ENCODE results near the gene GATB. TPM values are rescaled to one million over a fixed set of nuclear protein-coding genes. Genes with fewer than 3 reads are reported as not detected.

The GATB gene
- total and polyA plus RNA-seq, 2 experiments from 2014 or later = 17.7 to 18.9 TPM

DNA sequence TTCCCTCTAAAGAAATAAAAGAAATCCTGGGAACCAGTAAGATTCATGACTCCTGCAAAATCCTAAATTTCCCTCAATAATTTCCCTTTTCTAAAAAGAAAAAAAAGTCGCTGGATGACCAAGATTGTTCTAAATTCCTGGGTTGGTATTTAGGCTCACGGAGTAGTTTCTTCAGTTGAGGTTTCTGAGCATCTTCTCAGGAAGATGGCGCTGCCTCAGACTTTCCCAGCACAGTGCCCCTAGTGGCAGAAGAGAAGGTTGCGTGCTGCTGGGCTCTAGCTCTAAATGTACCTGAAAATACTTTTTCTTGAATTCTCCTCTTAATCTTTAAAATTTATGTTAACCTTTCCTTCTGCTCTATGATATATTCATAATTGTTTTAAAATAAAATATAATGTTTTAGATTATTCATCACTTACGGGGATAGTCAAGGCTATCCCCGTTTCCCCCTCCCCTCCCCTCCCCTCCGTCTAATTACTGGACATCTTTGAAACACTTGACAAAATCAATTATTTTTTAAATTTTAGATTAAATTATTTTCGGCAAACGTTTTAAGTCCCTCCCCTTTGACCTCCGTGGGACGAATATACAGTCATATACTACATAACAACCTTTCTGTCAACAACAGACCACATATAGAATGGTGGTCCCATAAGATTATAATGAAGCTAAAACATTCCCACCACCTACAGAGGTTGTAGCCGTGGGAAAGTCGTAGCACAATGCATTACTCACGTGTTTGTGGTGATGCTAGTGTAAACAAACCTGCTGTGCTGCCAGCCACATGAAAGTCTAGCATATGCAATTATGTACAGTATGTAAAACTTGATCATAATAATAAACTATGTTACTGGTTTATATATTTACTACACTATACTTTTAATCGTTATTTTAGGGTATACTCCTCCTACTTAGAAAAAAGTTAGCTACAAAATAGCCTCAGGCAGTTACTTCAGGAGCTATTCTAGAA, 41.0 kb upstream of the GATB start:
- peaks cover 11% of the 10 kb centered on the region for H3K4me1 ChIP-seq (ENCODE audit: insufficient read depth)
- H3K4me3 ChIP-seq = no peak overlapping the region
- no peaks in the 10 kb centered on the region for H3F3A ChIP-seq (replicated peaks; ENCODE audit: low read depth)
- H3K79me2 ChIP-seq (replicated peaks; ENCODE audit: insufficient read depth) = no peaks in the 10 kb centered on the region
- H3K4me1 Mint-ChIP-seq = peaks cover 9% of the 10 kb centered on the region; the same call in 2 of the 3 replicates
- H3K27me3 Mint-ChIP-seq (ENCODE audit: insufficient read depth, low read depth, poor library complexity) = peaks cover 4% of the 10 kb centered on the region
- no peak overlapping the region for H3K27ac ChIP-seq (ENCODE audit: low read depth)
- peaks cover 2% of the 10 kb centered on the region; the same call in 1 of the 3 replicates for H3K9me3 Mint-ChIP-seq
- H2AFZ ChIP-seq = no peak overlapping the region
- ATAC-seq (peak; percentile 85), DNase-seq (ENCODE audit: low spot score) (peak; percentile 87)
- H3K27me3 ChIP-seq (ENCODE audit: insufficient read depth) = no peaks in the 10 kb centered on the region
- no peak overlapping the region for H3K4me2 ChIP-seq
- no peaks in the 10 kb centered on the region; the same call in 2 of the 3 replicates for H3K36me3 Mint-ChIP-seq (ENCODE audit: low read depth)
- H3K36me3 ChIP-seq (ENCODE audit: insufficient read depth) = no peaks in the 10 kb centered on the region; the same call in 1 of the 2 replicates
- H3K27ac Mint-ChIP-seq = no peak overlapping the region
- no peak overlapping the region for H3K4me3 Mint-ChIP-seq
- peaks cover 14% of the 10 kb centered on the region; the same call in 1 of the 2 replicates for H3K9me2 ChIP-seq (ENCODE audit: insufficient read depth)
- TF ChIP-seq, protein P1, sequence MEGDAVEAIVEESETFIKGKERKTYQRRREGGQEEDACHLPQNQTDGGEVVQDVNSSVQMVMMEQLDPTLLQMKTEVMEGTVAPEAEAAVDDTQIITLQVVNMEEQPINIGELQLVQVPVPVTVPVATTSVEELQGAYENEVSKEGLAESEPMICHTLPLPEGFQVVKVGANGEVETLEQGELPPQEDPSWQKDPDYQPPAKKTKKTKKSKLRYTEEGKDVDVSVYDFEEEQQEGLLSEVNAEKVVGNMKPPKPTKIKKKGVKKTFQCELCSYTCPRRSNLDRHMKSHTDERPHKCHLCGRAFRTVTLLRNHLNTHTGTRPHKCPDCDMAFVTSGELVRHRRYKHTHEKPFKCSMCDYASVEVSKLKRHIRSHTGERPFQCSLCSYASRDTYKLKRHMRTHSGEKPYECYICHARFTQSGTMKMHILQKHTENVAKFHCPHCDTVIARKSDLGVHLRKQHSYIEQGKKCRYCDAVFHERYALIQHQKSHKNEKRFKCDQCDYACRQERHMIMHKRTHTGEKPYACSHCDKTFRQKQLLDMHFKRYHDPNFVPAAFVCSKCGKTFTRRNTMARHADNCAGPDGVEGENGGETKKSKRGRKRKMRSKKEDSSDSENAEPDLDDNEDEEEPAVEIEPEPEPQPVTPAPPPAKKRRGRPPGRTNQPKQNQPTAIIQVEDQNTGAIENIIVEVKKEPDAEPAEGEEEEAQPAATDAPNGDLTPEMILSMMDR (conservative IDR thresholded peaks at IDR 0.05; ENCODE audit: low read depth in 2 of 2) = peak; percentile 89 to 96
- no peak for TF ChIP-seq JUNB (IDR thresholded peaks at IDR 0.05; ENCODE audit: unreplicated experiment)
- peak; percentile 46; the same call in 1 of the 2 replicates for TF ChIP-seq ZNF331 (CRISPR knock-in tag; IDR thresholded peaks at IDR 0.05; ENCODE audit: low read depth)
- TF ChIP-seq EZH2phosphoT487 (IDR thresholded peaks at IDR 0.05; ENCODE audit: unreplicated experiment) = no peak
- TF ChIP-seq ZNF462 (CRISPR knock-in tag; IDR thresholded peaks at IDR 0.05) = peak; percentile 93
- TF ChIP-seq ZNF114 (CRISPR knock-in tag; IDR thresholded peaks at IDR 0.05) = 0 out of 2 replicates have a peak, but pooled peaks have one; percentile 64
- no peaks in the 10 kb centered on the region for H4K20me1 ChIP-seq (replicated peaks; ENCODE audit: insufficient read depth)
